NCI-H187 treated with DMSO at 0.1 percent for 48 hours (cell line): Measurements from ENCODE around the gene OR2T8.

Experiments
- DNase-seq: peaks from one replicate; lab custom pipeline; 2025; lab: John Stamatoyannopoulos, UW

Gene OR2T8

GRCh38 chr1:247961791-247962190 lies 41.7 kb downstream of the OR2T8 start:
- no peak for DNase-seq

GRCh38 chr1:247962911-247963588 lies 43.0 kb downstream of the OR2T8 start:
- DNase-seq, result no peak

GRCh38 chr1:247964933-247965332 lies 44.9 kb downstream of the OR2T8 start, which contains the start of gene OR2AK2:
OR2AK2 (plus strand) TSS chr1:247965233; CDS start chr1:247965377, 144 bp downstream.
- no peak for DNase-seq

GRCh38 chr1:247966532-247967204 lies 46.6 kb downstream of the OR2T8 start:
- no peak for DNase-seq
